GM19468 (cell line): ENCODE measurements around the gene TUFT1.

Experiments
- ATAC-seq: cut with Tn5 transposase; IDR thresholded peaks from one replicate; pipeline ENCODE4 v1.9.1; 2021; ENCODE audit warnings: mild to moderate bottlenecking, moderate library complexity, moderate number of reproducible peaks; ENCODE audit not compliant: unreplicated experiment; ENCODE audit errors: extremely low read depth

Gene TUFT1

GRCh38 chr1:151535326-151536271 lies 4.5 kb upstream of the TUFT1 start:
- ATAC-seq, result no peak

GRCh38 chr1:151536499-151536898 lies 3.6 kb upstream of the TUFT1 start:
- no peak for ATAC-seq

GRCh38 chr1:151537112-151537511 lies 3.0 kb upstream of the TUFT1 start:
- ATAC-seq, result no peak

- ATAC-seq, result peak; percentile 13
Measured at GRCh38 chr1:151539321-151540020, 638 bp upstream of the TUFT1 start.

- no peak for ATAC-seq
Measured at GRCh38 chr1:151540982-151541377, 871 bp downstream of the TUFT1 start.

GRCh38 chr1:151541752-151542151 lies 1.6 kb downstream of the TUFT1 start:
- no peak for ATAC-seq

GRCh38 chr1:151542710-151543129 lies 2.6 kb downstream of the TUFT1 start:
- ATAC-seq, result no peak

- no peak for ATAC-seq
Measured at GRCh38 chr1:151545542-151545941, 5.4 kb downstream of the TUFT1 start.

GRCh38 chr1:151546011-151546925 lies 6.2 kb downstream of the TUFT1 start:
- ATAC-seq, result no peak

GRCh38 chr1:151547119-151547899 lies 7.2 kb downstream of the TUFT1 start:
- ATAC-seq, result no peak

GRCh38 chr1:151547900-151548230 lies 7.8 kb downstream of the TUFT1 start:
- ATAC-seq, result no peak

- no peak for ATAC-seq
Measured at GRCh38 chr1:151549199-151549598, 9.1 kb downstream of the TUFT1 start.

GRCh38 chr1:151553659-151554058 lies 13.6 kb downstream of the TUFT1 start:
- ATAC-seq, result no peak

GRCh38 chr1:151556052-151556451 lies 15.9 kb downstream of the TUFT1 start:
- no peak for ATAC-seq

GRCh38 chr1:151562661-151563060 lies 22.6 kb downstream of the TUFT1 start:
- ATAC-seq, result no peak

GRCh38 chr1:151563376-151563775 lies 23.3 kb downstream of the TUFT1 start:
- no peak for ATAC-seq

- no peak for ATAC-seq
Measured at GRCh38 chr1:151565502-151566189, 25.5 kb downstream of the TUFT1 start.

GRCh38 chr1:151568626-151569088 lies 28.5 kb downstream of the TUFT1 start:
- no peak for ATAC-seq

- no peak for ATAC-seq
Measured at GRCh38 chr1:151570819-151571218, 30.7 kb downstream of the TUFT1 start.
